Chondrocyte (in vitro differentiated cells): ENCODE results near the gene FOXN1. TPM values are rescaled to one million over a fixed set of nuclear protein-coding genes. Genes with fewer than 3 reads are reported as not detected.

Experiments used
- DNase-seq: peaks from one replicate; pipeline ENCODE4 v3.0.0; 2021; ENCODE audit warnings: mixed read lengths, low spot score
- H3K27ac Mint-ChIP-seq: one replicate; pipeline ENCODE4 v1.8.0; 2021; ENCODE audit warnings: mild to moderate bottlenecking, moderate library complexity, mixed read lengths; ENCODE audit not compliant: unreplicated experiment
- H3K27me3 Mint-ChIP-seq: 2 replicates; pipeline ENCODE4 v1.8.0; 2021; ENCODE audit warnings: low read depth, mixed read lengths
- H3K36me3 Mint-ChIP-seq: 2 replicates; pipeline ENCODE4 v1.8.0; 2021; ENCODE audit warnings: low read depth, mixed read lengths
- H3K4me1 Mint-ChIP-seq: 2 replicates; pipeline ENCODE4 v1.8.0; 2021; ENCODE audit warnings: low read depth, mild to moderate bottlenecking, mixed read lengths
- H3K4me3 Mint-ChIP-seq: one replicate; pipeline ENCODE4 v1.8.0; 2021; ENCODE audit warnings: mild to moderate bottlenecking, moderate library complexity, mixed read lengths; ENCODE audit not compliant: unreplicated experiment
- H3K9me3 Mint-ChIP-seq: 2 replicates; pipeline ENCODE4 v1.8.0; 2021; ENCODE audit warnings: low read depth, mixed read lengths
- total RNA-seq: library from RNA; stranded (reverse); gene quantifications from 3 replicates; pipeline ENCODE4 v1.2.1, GENCODE V29; 2021
- TF ChIP-seq, protein P1 (sequence below): fragments of 200-600 bp; sonication (generic); IDR thresholded peaks from 2 replicates; pipeline ENCODE4 v1.5.0; 2021; ENCODE audit warnings: antibody characterized with exemption, mild to moderate bottlenecking, moderate library complexity

Gene FOXN1
- total RNA-seq, 1 donor from 2014 or later, result not detected

DNA sequence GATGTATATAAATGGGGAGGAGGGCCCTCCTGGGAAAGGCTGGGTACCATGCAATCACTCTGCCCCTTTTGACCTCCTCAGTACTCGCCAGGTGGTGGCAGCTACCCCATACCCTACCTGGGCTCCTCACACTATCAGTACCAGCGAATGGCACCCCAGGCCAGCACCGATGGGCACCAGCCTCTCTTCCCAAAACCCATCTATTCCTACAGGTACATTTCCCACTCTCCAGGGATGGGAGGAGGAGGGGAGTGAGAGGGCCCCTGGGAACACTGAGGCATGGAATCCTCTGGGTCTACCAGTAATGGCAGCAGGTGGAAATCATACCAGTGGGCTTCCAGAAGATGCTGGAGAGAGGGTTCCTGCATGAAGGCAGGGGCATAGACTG is 22.9 kb downstream of the FOXN1 start:
- Mint-ChIP-seq H3K4me3 (no peak overlapping the region), H3K27me3 (no peaks in the 10 kb centered on the region), H3K36me3 (no peaks in the 10 kb centered on the region), H3K4me1 (peaks cover 38% of the 10 kb centered on the region), H3K27ac (no peak overlapping the region), H3K9me3 (no peaks in the 10 kb centered on the region)
- TF ChIP-seq, protein P1, sequence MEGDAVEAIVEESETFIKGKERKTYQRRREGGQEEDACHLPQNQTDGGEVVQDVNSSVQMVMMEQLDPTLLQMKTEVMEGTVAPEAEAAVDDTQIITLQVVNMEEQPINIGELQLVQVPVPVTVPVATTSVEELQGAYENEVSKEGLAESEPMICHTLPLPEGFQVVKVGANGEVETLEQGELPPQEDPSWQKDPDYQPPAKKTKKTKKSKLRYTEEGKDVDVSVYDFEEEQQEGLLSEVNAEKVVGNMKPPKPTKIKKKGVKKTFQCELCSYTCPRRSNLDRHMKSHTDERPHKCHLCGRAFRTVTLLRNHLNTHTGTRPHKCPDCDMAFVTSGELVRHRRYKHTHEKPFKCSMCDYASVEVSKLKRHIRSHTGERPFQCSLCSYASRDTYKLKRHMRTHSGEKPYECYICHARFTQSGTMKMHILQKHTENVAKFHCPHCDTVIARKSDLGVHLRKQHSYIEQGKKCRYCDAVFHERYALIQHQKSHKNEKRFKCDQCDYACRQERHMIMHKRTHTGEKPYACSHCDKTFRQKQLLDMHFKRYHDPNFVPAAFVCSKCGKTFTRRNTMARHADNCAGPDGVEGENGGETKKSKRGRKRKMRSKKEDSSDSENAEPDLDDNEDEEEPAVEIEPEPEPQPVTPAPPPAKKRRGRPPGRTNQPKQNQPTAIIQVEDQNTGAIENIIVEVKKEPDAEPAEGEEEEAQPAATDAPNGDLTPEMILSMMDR, result no peak
- DNase-seq, result no peak

DNA sequence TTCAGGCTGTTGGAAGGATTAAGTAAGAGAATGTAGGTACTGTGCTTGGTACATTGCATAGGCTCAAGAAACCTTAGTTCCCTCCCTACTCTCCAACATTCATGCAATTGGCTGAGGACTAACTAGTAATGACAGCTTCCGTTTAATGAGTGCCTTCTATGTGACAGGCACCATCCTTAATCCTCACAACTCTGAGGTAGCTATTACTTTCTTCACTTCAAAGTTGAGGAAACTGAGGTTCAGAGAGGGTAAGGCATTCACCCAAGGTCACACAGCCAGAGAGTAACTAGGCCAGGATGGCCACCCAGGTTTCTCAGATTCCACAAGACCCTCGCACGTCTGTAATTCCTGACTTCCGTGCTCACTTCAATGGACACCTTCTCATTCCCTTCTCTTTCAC is 24.1 kb downstream of the FOXN1 start:
- no peak overlapping the region for H3K27ac Mint-ChIP-seq
- no peaks in the 10 kb centered on the region for H3K9me3 Mint-ChIP-seq
- TF ChIP-seq, protein P1, result no peak
- DNase-seq, result no peak
- H3K36me3 Mint-ChIP-seq, result no peaks in the 10 kb centered on the region
- H3K4me1 Mint-ChIP-seq, result peaks cover 27% of the 10 kb centered on the region
- peaks cover 3% of the 10 kb centered on the region for H3K27me3 Mint-ChIP-seq
- H3K4me3 Mint-ChIP-seq, result no peak overlapping the region

DNA sequence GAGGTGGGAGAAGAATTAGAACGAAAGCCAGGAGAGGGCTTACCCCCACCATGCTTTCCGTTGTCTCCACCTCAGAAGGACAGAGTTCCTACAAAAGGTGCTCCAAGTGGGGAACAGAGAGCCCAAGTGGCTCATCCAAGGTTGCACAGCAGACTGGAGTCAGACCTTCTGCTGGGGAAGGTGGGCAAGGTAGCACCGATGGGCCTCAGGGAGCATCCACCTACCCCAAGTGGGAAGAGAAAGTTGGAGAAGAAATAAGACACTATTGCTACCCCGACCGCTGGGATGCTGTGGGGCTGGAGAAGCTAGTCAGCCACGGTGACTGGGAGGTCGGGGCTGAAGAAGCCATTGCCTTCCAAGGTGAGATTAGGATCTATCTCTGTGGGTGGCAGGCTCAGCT is 24.8 kb downstream of the FOXN1 start:
- no peak overlapping the region for H3K4me3 Mint-ChIP-seq
- H3K27ac Mint-ChIP-seq, result no peak overlapping the region

DNA sequence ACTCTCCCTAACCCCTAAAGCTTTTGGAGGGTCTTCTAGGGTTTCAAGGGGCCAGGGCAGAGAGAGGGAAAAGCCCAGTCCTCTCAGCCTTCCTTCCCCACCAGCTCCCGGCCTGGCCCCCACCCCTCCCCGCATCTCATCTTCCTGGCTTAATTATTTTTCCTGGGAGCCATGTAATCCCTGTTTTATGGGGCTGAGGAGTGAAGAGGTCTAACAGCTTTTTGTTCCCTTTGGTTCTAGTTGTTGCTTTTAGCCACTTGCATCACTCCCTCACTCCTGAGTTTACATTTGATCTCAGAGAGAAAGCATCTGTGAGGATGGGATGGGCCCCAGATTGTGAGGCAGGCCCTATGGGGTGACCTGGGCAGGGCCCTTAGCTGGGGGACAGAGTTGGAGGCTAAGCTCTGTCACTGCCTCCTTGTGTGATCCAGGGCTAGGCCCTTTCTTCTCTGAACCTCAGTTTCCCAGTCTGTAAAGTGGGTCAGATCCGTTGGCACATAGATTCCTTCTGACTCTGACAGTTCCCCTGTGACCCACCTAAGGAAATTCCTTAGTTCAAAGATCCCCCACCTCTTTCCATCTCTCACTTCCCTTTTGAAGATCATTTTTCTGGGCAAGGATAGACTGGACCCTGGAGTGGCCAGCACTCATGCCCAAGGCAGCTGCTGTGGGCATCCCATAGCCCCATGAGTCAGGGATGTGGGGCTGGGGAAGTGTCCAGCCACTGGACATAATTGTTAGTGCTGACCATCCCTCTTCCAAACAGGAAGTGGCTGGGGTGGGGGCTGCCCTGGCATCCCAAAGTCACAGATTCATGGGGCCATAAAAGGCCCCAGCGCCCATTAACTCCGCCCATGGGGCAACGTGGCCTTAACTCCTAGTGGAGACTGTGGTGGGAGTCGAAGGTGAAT is 26.2 kb downstream of the FOXN1 start:
- Mint-ChIP-seq H3K4me3 (no peak overlapping the region), H3K27ac (no peak overlapping the region), H3K4me1 (peaks cover 11% of the 10 kb centered on the region), H3K9me3 (no peaks in the 10 kb centered on the region), H3K36me3 (no peaks in the 10 kb centered on the region), H3K27me3 (peaks cover 4% of the 10 kb centered on the region)
- DNase-seq, result no peak
- TF ChIP-seq, protein P1, result no peak

More for the DNA sequence above, 24.8 kb downstream of the FOXN1 start:
- peaks cover 3% of the 10 kb centered on the region for H3K27me3 Mint-ChIP-seq
- H3K9me3 Mint-ChIP-seq, result no peaks in the 10 kb centered on the region
- peaks cover 20% of the 10 kb centered on the region for H3K4me1 Mint-ChIP-seq
- DNase-seq, result no peak
- TF ChIP-seq, protein P1, result no peak
- H3K36me3 Mint-ChIP-seq, result no peaks in the 10 kb centered on the region

DNA sequence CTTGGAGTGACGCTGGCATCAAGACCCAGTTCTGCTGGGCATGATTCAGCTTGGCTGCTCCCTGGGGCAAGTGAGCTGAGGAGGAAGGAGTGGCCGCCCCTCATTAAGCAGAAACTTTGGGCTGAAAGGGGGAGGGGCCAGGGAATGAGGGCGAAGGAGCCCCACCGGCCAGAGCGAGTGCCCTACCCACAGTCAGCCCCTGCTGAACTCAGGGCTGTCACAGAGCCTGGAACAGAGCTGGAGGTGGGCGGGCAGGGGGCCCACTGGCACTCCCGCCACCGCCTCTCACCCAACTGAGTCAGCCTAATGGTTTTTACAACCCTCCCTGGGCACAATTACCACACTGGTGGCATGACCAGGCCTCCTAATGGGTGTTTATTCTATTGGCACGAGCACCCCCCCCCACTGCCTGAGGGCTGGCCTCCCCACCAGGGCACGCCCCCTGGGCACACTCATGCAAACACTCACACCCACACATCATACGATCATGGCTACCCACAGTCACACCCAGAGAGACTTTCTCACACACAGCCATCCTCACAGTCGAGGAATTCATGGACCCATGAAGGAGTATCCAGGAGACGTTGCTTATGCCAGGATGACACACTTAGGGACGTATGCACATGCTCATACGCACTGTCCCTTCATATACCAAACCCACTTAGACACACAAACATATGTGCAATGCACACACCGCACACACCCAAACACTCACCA is 27.1 kb downstream of the FOXN1 start:
- no peaks in the 10 kb centered on the region for H3K9me3 Mint-ChIP-seq
- H3K27me3 Mint-ChIP-seq, result peaks cover 10% of the 10 kb centered on the region
- H3K36me3 Mint-ChIP-seq, result no peaks in the 10 kb centered on the region
- no peak overlapping the region for H3K27ac Mint-ChIP-seq
- DNase-seq, result no peak
- H3K4me3 Mint-ChIP-seq, result no peak overlapping the region
- TF ChIP-seq, protein P1, result no peak
- H3K4me1 Mint-ChIP-seq, result peaks cover 6% of the 10 kb centered on the region
